T-helper 2 cell treated with Interferon-gamma antibody and Interleukin-4, amounts not matched to agents 5 μg/mL and 100 μg/mL, for 36 hours (primary cell): ENCODE measurements around the gene CCL18.
"Not testable (repeated sequence)": the region's sequence is repeated elsewhere in the genome, so short reads cannot be mapped to it uniquely, and the experiment has no call there.

ENCODE experiments used
- DNase-seq: peaks from one replicate; pipeline ENCODE4 v3.0.0; 2021; ENCODE audit warnings: low spot score
- H3K27ac Mint-ChIP-seq: one replicate; pipeline ENCODE4 v1.8.0; 2021; ENCODE audit warnings: mild to moderate bottlenecking, mixed read lengths
- H3K27me3 Mint-ChIP-seq: one replicate; pipeline ENCODE4 v1.8.0; 2021; ENCODE audit warnings: low read depth, mixed read lengths
- H3K36me3 Mint-ChIP-seq: one replicate; pipeline ENCODE4 v1.8.0; 2021; ENCODE audit warnings: low read depth, mixed read lengths
- H3K4me1 Mint-ChIP-seq: one replicate; pipeline ENCODE4 v1.8.0; 2021; ENCODE audit warnings: low read depth, mixed read lengths
- H3K4me3 Mint-ChIP-seq: one replicate; pipeline ENCODE4 v1.8.0; 2022; ENCODE audit warnings: mild to moderate bottlenecking, moderate library complexity, mixed read lengths
- H3K9me3 Mint-ChIP-seq: one replicate; pipeline ENCODE4 v1.8.0; 2021; ENCODE audit warnings: mixed read lengths

The CCL18 gene

DNA sequence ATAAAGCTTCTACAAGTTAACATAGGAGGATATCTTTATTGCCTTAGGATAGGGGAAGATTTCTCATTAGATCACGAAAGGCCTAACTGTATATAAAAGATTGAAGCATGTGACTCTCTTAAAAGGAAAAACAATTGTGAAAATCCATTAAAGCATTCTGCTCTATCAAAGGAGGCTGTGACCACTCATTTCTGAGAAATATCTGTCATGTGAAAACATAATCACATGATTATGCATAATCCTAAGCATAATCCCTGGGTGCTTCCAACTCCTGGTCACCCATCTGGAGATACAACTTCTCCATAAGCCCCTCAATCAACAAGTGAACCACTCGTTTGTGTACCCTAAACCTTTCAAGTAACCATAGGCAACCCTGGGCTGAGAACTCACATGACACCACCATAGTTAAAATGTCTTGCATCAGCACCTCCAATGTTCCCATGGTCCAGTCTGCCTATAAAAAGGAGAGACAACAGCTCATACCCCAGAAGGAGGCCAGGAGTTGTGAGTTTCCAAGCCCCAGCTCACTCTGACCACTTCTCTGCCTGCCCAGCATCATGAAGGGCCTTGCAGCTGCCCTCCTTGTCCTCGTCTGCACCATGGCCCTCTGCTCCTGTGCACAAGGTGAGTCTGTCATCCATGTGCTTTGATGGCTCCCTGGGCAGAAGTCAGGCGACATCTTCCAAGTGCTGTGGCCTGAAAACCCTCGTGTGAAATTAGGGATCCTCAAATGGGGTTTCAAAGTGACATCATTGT is at the start of gene CCL18:
Gene CCL18 (plus strand): TSS at position 487 of the 756 bp plus-strand sequence. CDS start 71 bp downstream, at position 558.
- no peak within 1 kb of the TSS for H3K4me3 Mint-ChIP-seq
- H3K27ac Mint-ChIP-seq, result no peak within 1 kb of the TSS
- H3K9me3 Mint-ChIP-seq, result no peaks in the 10 kb centered on the region
- peaks cover 8% of the 10 kb centered on the region for H3K27me3 Mint-ChIP-seq
- H3K36me3 Mint-ChIP-seq, result no peaks in the 10 kb centered on the region
- H3K4me1 Mint-ChIP-seq, result no peaks in the 10 kb centered on the region
- DNase-seq, result no peak

GRCh38 chr17:36014946-36015345 is 49.1 kb upstream of the CCL18 start:
- Mint-ChIP-seq H3K4me3 (no peak overlapping the region), H3K9me3 (no peaks in the 10 kb centered on the region), H3K36me3 (no peaks in the 10 kb centered on the region), H3K27me3 (peaks cover 30% of the 10 kb centered on the region), H3K27ac (no peak overlapping the region), H3K4me1 (no peaks in the 10 kb centered on the region)
- no peak for DNase-seq

DNA sequence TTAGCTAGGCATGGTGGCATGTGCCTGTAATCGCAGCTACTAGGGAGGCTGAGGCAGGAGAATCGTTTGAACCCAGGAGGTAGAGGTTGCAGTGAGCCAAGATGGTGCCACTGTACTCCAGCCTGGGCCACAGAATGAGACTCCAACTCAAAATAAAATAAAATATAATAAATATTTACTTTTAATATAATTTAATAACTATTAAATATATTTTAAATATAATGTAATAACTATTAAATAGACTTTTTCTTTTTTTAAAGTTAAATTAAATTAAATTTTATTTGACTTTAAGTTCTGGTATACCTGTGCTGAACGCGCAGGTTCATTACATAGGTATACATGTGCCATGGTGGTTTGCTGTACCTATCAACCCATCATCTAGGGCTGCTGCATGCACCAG is 48.2 kb upstream of the CCL18 start:
- not testable (repeated sequence) for DNase-seq, H3K27ac Mint-ChIP-seq, H3K4me3 Mint-ChIP-seq, H3K9me3 Mint-ChIP-seq, H3K4me1 Mint-ChIP-seq, H3K36me3 Mint-ChIP-seq
- H3K27me3 Mint-ChIP-seq, result peaks cover 34% of the 10 kb centered on the region

DNA sequence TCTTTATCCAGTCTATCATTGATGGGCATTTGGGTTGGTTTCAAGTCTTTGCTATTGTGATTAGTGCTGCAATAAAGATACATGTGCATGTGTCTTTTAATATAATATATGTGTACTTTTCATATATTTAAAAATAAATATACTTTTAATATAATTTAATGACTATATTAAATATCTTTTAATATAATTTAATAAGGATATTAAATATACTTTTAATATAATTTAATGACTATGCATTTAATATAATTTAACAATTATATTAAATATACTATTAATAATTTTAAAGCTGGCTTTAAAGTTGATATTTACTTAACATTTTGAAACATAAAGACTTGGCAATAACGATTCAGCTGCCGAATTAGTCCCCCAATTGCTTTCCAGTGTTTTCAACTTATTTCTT is 47.5 kb upstream of the CCL18 start:
- H3K36me3 Mint-ChIP-seq, result no peaks in the 10 kb centered on the region
- H3K4me3 Mint-ChIP-seq, result no peak overlapping the region
- no peaks in the 10 kb centered on the region for H3K9me3 Mint-ChIP-seq
- H3K4me1 Mint-ChIP-seq, result no peaks in the 10 kb centered on the region
- peaks cover 40% of the 10 kb centered on the region for H3K27me3 Mint-ChIP-seq
- no peak for DNase-seq
- no peak overlapping the region for H3K27ac Mint-ChIP-seq

DNA sequence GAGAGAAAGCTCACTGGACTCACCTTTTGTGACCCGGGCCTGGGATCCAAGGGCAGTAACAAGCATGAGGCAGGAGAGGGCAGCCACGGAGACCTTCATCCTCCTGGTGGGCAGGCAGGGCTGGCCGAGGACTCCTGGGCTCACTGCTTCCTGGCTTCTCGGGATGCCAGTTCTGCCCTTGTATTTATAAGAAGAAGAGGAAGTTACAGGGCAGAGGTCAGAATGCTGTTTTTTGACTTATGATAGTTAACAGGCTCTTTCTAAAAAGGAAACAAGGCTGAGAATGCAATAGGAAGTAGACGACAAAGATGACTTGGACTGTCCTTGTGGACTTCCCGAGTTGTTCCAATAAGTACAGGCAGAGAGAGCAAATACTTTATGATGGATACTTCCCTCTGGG is 46.3 kb upstream of the CCL18 start, which contains the start of gene CCL23:
Gene CCL23 (minus strand): TSS at position 174 of the 400 bp plus-strand sequence. CDS start 75 bp downstream, at position 99.
- H3K36me3 Mint-ChIP-seq, result no peaks in the 10 kb centered on the region
- H3K27me3 Mint-ChIP-seq, result peaks cover 45% of the 10 kb centered on the region
- H3K27ac Mint-ChIP-seq, result no peak within 1 kb of the TSS
- no peaks in the 10 kb centered on the region for H3K4me1 Mint-ChIP-seq
- no peak for DNase-seq
- H3K9me3 Mint-ChIP-seq, result no peaks in the 10 kb centered on the region
- H3K4me3 Mint-ChIP-seq, result no peak within 1 kb of the TSS

DNA sequence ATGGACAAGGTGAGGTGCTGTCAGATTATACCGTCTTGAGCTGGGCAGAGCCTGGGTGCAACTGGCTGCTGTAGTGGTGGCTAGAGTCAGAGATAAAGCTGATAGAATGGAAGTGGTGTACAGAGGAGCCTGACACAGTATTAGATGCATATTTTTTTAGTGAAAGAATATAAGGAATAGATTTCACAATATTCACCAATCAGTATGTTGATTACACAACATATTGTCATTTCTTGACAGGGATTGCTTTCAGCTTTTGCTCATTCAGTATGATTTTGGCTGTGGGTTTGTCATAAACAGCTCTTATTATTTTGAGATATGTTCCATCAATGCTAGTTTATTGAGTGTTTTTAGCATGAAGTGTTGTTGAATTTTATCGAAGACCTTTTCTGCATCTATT is 44.6 kb upstream of the CCL18 start:
- Mint-ChIP-seq H3K36me3 (no peaks in the 10 kb centered on the region), H3K27me3 (peaks cover 44% of the 10 kb centered on the region), H3K9me3 (no peaks in the 10 kb centered on the region), H3K4me3 (no peak overlapping the region), H3K27ac (no peak overlapping the region), H3K4me1 (no peaks in the 10 kb centered on the region)
- DNase-seq, result no peak

DNA sequence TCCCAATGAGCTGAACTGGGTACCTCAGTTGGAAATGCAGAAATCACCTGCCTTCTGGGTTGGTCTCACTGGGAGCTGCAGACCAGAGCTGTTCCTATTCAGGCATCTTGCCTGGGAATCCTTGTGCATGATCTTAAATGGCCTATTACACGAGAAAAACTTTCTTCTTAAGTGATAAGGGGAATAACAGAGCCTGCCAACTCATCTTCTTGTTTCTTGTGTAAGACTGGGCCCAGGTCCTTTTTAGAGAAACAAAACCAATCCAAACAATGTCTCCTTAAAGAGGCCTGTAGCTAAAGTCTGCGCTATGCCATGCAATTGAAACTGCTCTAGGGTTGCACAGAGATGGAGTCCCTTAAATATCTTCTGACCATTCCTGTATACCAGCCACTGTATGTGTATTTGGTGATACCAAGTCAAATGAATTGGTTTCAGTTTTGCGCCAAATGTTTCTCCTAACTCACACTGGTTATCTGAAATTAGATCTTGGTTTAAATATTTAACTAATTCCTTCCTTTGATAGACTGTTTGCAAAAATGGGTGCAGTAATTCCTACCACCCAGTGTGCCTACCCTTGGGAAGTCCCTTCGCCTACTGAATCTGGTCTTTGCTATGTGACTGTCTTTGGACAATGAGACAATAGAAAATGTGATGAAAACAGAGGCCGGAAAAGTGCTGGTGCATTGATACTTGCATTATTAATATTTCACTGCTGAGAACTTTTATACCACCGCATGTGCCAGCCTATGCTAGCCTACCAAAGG is 39.8 kb upstream of the CCL18 start:
- no peak overlapping the region for H3K4me3 Mint-ChIP-seq
- no peak overlapping the region for H3K27ac Mint-ChIP-seq
- H3K9me3 Mint-ChIP-seq, result no peaks in the 10 kb centered on the region
- DNase-seq, result no peak
- peaks cover 36% of the 10 kb centered on the region for H3K27me3 Mint-ChIP-seq
- H3K4me1 Mint-ChIP-seq, result no peaks in the 10 kb centered on the region
- no peaks in the 10 kb centered on the region for H3K36me3 Mint-ChIP-seq

GRCh38 chr17:36027761-36028160 is 36.3 kb upstream of the CCL18 start:
- Mint-ChIP-seq H3K4me3 (no peak overlapping the region), H3K27me3 (peaks cover 27% of the 10 kb centered on the region)

DNA sequence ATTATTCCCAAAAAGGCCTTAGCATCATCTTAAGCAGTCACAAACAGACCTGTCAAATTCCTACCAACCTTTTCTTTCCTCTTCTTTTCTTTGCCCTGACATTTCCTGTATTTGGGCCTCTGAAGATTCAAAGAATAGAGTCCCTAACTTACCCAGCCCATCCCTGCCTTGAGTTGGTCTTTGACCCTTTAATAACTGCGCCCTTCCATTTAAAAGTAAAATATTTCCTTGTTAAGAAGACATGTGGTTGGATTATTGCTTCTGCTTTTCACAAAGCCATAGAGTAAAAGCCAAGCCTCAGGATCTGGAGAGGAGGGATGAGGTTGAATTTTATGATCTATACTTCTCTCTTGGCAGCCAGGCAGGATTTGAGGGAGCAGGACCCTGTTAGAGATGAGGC is 33.1 kb upstream of the CCL18 start:
- Mint-ChIP-seq H3K9me3 (no peaks in the 10 kb centered on the region), H3K36me3 (no peaks in the 10 kb centered on the region), H3K27me3 (peaks cover 33% of the 10 kb centered on the region), H3K4me1 (no peaks in the 10 kb centered on the region), H3K4me3 (no peak overlapping the region), H3K27ac (no peak overlapping the region)
- DNase-seq, result no peak

More at GRCh38 chr17:36027761-36028160, 36.3 kb upstream of the CCL18 start:
- H3K36me3 Mint-ChIP-seq, result no peaks in the 10 kb centered on the region
- DNase-seq, result no peak
- H3K9me3 Mint-ChIP-seq, result no peaks in the 10 kb centered on the region
- no peaks in the 10 kb centered on the region for H3K4me1 Mint-ChIP-seq
- no peak overlapping the region for H3K27ac Mint-ChIP-seq

GRCh38 chr17:36034127-36034526 is 29.9 kb upstream of the CCL18 start:
- Mint-ChIP-seq H3K4me1 (no peaks in the 10 kb centered on the region), H3K27me3 (peaks cover 29% of the 10 kb centered on the region), H3K9me3 (no peaks in the 10 kb centered on the region), H3K4me3 (no peak overlapping the region), H3K36me3 (no peaks in the 10 kb centered on the region), H3K27ac (no peak overlapping the region)
- DNase-seq, result no peak

- no peak overlapping the region for H3K27ac Mint-ChIP-seq
- no peaks in the 10 kb centered on the region for H3K36me3 Mint-ChIP-seq
- peaks cover 20% of the 10 kb centered on the region for H3K27me3 Mint-ChIP-seq
- DNase-seq, result no peak
- no peaks in the 10 kb centered on the region for H3K4me1 Mint-ChIP-seq
- no peak overlapping the region for H3K4me3 Mint-ChIP-seq
- H3K9me3 Mint-ChIP-seq, result no peaks in the 10 kb centered on the region
These were observed 27.8 kb upstream of the CCL18 start for GRCh38 chr17:36036235-36036634.

DNA sequence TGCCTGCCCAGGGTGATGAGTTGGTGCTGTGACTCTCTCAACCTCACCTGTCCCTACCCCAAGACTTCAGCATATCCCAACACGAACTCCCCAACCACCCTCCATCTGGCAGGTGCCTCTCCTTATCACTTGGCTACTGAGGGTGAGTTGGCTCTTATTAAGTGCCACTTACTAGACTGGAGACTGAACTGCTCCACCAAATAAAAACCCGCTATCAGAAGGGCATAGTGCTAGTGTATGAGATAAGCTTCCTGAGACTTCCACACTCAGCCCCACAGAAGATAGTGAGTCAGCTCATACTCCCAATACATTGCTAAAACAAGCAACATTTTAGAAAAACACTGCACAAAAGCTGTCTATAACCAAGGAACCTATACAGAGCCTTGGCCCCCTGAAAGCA is 16.0 kb upstream of the CCL18 start:
- no peaks in the 10 kb centered on the region for H3K4me1 Mint-ChIP-seq
- no peak for DNase-seq
- peaks cover 6% of the 10 kb centered on the region for H3K9me3 Mint-ChIP-seq
- peaks cover 11% of the 10 kb centered on the region for H3K27me3 Mint-ChIP-seq
- H3K4me3 Mint-ChIP-seq, result no peak overlapping the region
- no peaks in the 10 kb centered on the region for H3K36me3 Mint-ChIP-seq
- no peak overlapping the region for H3K27ac Mint-ChIP-seq

DNA sequence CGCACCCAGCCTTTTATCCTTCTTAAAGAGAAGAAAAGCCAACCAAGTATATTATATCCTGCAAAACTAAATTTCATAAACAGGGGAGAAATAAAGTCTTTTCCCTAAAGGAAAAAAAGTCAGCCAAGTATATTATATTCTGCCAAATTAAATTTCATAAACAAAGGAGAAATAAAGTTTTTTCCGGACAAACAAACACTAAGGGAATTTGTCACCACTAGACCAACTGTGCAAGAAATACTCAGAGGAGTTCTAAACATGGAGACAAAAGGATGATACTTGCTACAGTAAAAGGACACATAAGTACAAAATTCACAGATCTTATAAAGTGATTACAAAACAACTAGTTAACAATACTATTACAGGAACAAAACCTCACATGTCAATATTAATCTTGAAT is 14.4 kb upstream of the CCL18 start:
- Mint-ChIP-seq H3K9me3 (peaks cover 6% of the 10 kb centered on the region), H3K27ac (no peak overlapping the region), H3K4me3 (no peak overlapping the region), H3K4me1 (no peaks in the 10 kb centered on the region), H3K36me3 (no peaks in the 10 kb centered on the region), H3K27me3 (peaks cover 11% of the 10 kb centered on the region)
- DNase-seq, result no peak

DNA sequence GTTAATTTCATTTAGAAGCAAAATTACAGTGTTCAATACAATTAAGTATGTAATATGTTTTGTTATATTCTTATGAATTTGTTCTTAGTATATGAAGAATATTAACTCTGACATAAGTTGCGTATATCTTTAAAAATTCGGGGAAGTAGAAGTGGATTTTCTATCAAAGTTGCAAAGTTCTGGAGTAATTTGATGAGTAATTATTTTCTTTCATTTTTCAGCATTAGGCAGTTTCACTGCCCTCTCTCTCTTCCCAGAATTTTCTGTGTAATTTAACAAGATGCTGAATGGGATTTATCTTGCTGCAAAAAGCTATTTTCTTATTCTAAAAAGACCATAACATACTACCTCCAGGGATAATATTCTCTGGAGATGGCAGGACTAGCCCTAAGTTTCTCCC is 8.9 kb upstream of the CCL18 start:
- H3K9me3 Mint-ChIP-seq, result no peaks in the 10 kb centered on the region
- H3K4me1 Mint-ChIP-seq, result no peaks in the 10 kb centered on the region
- H3K36me3 Mint-ChIP-seq, result no peaks in the 10 kb centered on the region
- H3K27me3 Mint-ChIP-seq, result peaks cover 17% of the 10 kb centered on the region
- no peak overlapping the region for H3K4me3 Mint-ChIP-seq
- no peak overlapping the region for H3K27ac Mint-ChIP-seq
- no peak for DNase-seq
